HFFc6 (cell line): ENCODE data around the gene PHF8. TPM values are rescaled to one million over a fixed set of nuclear protein-coding genes. Genes with fewer than 3 reads are reported as not detected.

Source experiments
- DNase-seq: peaks from one replicate; pipeline ENCODE4 v3.0.0-alpha.2; 2018
- H3K27ac Mint-ChIP-seq: 2 replicates; pipeline ENCODE4 v1.8.0; 2020; ENCODE audit warnings: mild to moderate bottlenecking, mixed read lengths
- H3K27me3 Mint-ChIP-seq: 2 replicates; pipeline ENCODE4 v1.8.0; 2021; ENCODE audit warnings: mild to moderate bottlenecking, moderate library complexity, mixed read lengths; ENCODE audit not compliant: insufficient read depth
- H3K36me3 Mint-ChIP-seq: 2 replicates; pipeline ENCODE4 v1.8.0; 2021; ENCODE audit warnings: low read depth, mixed read lengths
- H3K4me1 Mint-ChIP-seq: 2 replicates; pipeline ENCODE4 v1.8.0; 2020; ENCODE audit warnings: low read depth, mixed read lengths
- H3K4me3 Mint-ChIP-seq: 2 replicates; pipeline ENCODE4 v1.8.0; 2020; ENCODE audit warnings: mild to moderate bottlenecking, moderate library complexity, mixed read lengths
- H3K9me3 Mint-ChIP-seq: 2 replicates; pipeline ENCODE4 v1.8.0; 2020; ENCODE audit warnings: mild to moderate bottlenecking, mixed read lengths
- total RNA-seq, 6 experiments: library from RNA; stranded (reverse); fragmentation: NEBNext Ultra II Directional; extraction: Animal tissue kit (Norgen Biotek cat#: 25700); gene quantifications; 2 replicates in 1 of 6; 3 replicates in 5 of 6; pipeline ENCODE4 v1.2.3, GENCODE V29; 2021
- TF ChIP-seq, protein P1 (sequence below): fragments of 200-600 bp; sonication (generic); IDR thresholded peaks from 2 replicates; pipeline ENCODE4 v1.5.0; 2021; ENCODE audit warnings: antibody characterized with exemption, mild to moderate bottlenecking

The PHF8 gene
- total RNA-seq, 6 experiments from 2014 or later: 12.1 to 15.2 (median 14.2) TPM

DNA sequence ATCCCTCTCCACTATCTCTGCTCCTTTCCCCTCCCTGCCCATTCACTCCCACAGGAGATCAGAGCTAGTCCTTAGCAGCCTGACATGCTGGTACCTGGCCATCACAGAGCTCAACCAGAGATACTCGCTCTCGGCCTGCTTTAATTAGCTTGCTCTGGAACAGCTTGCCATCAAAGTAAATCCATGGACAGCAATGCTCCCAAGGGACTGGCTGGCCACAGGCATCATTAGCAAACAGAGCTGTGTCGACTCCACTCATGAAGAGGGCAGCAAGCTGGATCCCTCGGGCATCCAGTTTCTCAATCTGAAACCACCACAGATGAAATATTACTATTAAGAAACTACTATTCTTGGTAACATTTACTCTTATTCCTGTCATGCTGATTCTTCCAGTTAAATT, 43.4 kb upstream of the PHF8 start:
- TF ChIP-seq, protein P1, sequence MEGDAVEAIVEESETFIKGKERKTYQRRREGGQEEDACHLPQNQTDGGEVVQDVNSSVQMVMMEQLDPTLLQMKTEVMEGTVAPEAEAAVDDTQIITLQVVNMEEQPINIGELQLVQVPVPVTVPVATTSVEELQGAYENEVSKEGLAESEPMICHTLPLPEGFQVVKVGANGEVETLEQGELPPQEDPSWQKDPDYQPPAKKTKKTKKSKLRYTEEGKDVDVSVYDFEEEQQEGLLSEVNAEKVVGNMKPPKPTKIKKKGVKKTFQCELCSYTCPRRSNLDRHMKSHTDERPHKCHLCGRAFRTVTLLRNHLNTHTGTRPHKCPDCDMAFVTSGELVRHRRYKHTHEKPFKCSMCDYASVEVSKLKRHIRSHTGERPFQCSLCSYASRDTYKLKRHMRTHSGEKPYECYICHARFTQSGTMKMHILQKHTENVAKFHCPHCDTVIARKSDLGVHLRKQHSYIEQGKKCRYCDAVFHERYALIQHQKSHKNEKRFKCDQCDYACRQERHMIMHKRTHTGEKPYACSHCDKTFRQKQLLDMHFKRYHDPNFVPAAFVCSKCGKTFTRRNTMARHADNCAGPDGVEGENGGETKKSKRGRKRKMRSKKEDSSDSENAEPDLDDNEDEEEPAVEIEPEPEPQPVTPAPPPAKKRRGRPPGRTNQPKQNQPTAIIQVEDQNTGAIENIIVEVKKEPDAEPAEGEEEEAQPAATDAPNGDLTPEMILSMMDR: no peak
- no peak for DNase-seq

DNA sequence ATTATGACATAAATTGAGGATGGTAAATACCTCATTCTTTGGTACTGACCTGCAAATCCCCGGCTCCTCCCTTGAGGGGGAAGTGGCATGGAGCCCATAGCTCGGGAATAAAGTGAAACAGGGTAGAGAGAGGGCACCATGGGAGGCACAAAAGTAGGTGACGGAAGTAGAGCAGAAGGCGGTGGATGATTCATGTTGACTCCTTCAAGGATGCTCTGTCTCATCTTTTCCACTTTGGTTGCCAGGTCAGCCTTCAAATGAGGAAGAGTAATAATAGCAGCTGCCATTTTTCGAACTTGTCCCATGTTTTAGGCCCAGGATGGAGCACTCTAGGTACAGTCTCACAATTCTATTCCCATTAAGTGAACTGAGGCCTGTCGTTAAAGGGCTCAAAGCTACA, 41.4 kb upstream of the PHF8 start:
- no peak overlapping the region for H3K4me3 Mint-ChIP-seq

More for the DNA sequence above, 43.4 kb upstream of the PHF8 start:
- no peak overlapping the region for H3K27ac Mint-ChIP-seq
- no peaks in the 10 kb centered on the region; the same call in none of the 2 replicates for H3K36me3 Mint-ChIP-seq
- no peaks in the 10 kb centered on the region for H3K9me3 Mint-ChIP-seq
- peaks cover 7% of the 10 kb centered on the region; the same call in 1 of the 2 replicates for H3K4me1 Mint-ChIP-seq
- H3K4me3 Mint-ChIP-seq: no peak overlapping the region
- no peaks in the 10 kb centered on the region for H3K27me3 Mint-ChIP-seq

DNA sequence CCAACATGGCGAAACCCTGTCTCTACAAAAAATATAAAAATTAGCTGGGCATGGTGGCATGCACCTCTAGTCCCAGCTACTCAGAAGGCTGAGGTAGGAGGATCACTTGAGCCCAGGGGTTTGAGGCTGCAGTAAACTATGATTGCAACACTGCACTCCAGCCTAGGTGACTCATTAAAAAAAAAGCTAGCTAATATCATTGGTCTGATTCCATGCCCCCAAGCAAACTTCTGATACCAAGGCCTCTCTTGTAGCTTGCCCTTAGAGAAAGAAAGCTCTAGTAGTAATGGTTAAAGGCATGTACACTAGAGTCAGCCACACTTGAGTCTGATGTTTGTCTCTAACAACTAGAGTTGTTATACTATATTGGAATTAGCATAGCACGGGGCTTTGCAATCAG, 32.6 kb upstream of the PHF8 start:
- Mint-ChIP-seq H3K27me3 (no peaks in the 10 kb centered on the region), H3K9me3 (no peaks in the 10 kb centered on the region), H3K27ac (peak overlapping the region; percentile 75), H3K4me1 (peaks cover 9% of the 10 kb centered on the region), H3K4me3 (no peak overlapping the region), H3K36me3 (no peaks in the 10 kb centered on the region)
- peak; percentile 82 for DNase-seq
- TF ChIP-seq, protein P1: no peak

More for the DNA sequence above, 41.4 kb upstream of the PHF8 start:
- no peaks in the 10 kb centered on the region for H3K27me3 Mint-ChIP-seq
- DNase-seq: peak; percentile 3
- H3K27ac Mint-ChIP-seq: peak overlapping the region; percentile 61; the same call in 1 of the 2 replicates
- H3K4me1 Mint-ChIP-seq: peaks cover 7% of the 10 kb centered on the region; the same call in 1 of the 2 replicates
- no peaks in the 10 kb centered on the region for H3K9me3 Mint-ChIP-seq
- no peaks in the 10 kb centered on the region; the same call in 1 of the 2 replicates for H3K36me3 Mint-ChIP-seq
- TF ChIP-seq, protein P1: no peak

DNA sequence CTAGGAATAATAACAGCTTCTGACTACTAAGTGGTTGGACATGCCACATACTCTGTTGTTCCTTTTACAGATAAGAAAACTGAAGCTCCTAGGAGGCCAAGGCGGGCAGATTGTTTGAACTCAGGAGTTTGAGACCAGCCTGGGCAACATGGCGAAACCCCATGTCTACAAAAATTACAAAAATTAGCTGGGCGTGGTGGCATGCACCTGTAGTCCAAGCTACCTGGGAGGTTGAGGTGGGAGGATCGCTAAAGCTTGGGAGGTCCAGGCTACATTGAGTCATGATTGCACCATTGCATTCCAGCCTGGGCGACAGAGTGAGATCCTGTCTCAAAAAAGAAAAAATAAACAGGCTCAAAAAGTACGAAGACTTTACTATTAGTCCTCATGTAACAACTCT, 30.6 kb upstream of the PHF8 start:
- no peaks in the 10 kb centered on the region for H3K36me3 Mint-ChIP-seq
- peaks cover 9% of the 10 kb centered on the region for H3K4me1 Mint-ChIP-seq
- H3K4me3 Mint-ChIP-seq: no peak overlapping the region
- no peaks in the 10 kb centered on the region for H3K27me3 Mint-ChIP-seq
- H3K27ac Mint-ChIP-seq: no peak overlapping the region
- H3K9me3 Mint-ChIP-seq: no peaks in the 10 kb centered on the region
- TF ChIP-seq, protein P1: no peak
- no peak for DNase-seq

DNA sequence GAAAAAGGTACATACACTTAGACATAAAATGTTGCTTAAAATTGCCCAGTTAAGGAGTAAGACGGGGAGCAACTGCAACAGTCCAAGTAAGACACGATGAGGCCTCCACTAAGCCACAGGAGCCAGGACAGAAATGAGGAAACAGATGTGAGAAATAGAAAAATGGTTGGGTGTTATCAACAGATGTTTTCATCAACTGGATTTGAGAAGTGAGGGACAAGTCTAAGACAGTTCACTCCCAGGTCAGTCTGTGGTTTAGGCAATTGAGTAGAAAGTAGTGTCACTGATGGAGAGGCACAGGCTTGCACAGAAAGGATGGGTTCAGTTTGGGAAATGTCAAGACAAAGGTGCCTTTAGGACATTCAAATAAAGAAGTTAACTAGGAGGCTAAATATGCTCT, 23.5 kb upstream of the PHF8 start:
- no peaks in the 10 kb centered on the region for H3K9me3 Mint-ChIP-seq
- TF ChIP-seq, protein P1: no peak
- H3K27ac Mint-ChIP-seq: no peak overlapping the region
- H3K4me1 Mint-ChIP-seq: peaks cover 20% of the 10 kb centered on the region
- H3K27me3 Mint-ChIP-seq: peaks cover 2% of the 10 kb centered on the region; the same call in 1 of the 2 replicates
- DNase-seq: no peak
- H3K36me3 Mint-ChIP-seq: no peaks in the 10 kb centered on the region
- no peak overlapping the region for H3K4me3 Mint-ChIP-seq

DNA sequence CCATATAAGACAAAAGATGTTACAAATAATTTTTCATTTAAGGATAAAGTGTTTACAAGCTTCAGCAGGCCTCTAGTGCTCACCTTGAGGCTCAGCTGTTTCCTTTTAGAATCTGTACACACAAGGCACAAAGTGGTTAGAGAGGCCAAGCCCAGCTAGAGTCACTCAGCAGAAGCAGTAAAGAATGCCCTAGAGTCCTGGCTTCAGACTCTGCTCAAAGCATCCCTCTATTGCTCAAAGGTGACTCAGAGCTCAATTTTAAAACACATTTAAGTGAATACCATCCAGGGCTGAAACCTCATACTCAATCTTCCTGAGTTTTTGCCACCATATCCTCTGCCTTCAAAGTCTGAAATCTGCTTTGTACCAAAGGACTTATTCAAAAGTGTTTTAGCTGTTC, 22.6 kb upstream of the PHF8 start:
- H3K36me3 Mint-ChIP-seq: no peaks in the 10 kb centered on the region
- no peaks in the 10 kb centered on the region for H3K9me3 Mint-ChIP-seq
- TF ChIP-seq, protein P1: no peak
- H3K4me1 Mint-ChIP-seq: peaks cover 20% of the 10 kb centered on the region
- H3K27ac Mint-ChIP-seq: no peak overlapping the region
- H3K4me3 Mint-ChIP-seq: no peak overlapping the region
- peaks cover 2% of the 10 kb centered on the region; the same call in 1 of the 2 replicates for H3K27me3 Mint-ChIP-seq
- peak; percentile 28 for DNase-seq
